Nephron (organoid): Measurements from ENCODE around the gene BRSK2.
"Not testable (repeated sequence)": the region's sequence is repeated elsewhere in the genome, so short reads cannot be mapped to it uniquely, and the experiment has no call there.

Experiments used
- H3K27ac Mint-ChIP-seq, 3 experiments: 2 replicates each; pipeline ENCODE4 v1.8.0; 2020; ENCODE audit warnings: mixed read lengths in 3 of 3, mild to moderate bottlenecking in 2 of 3, moderate library complexity in 1 of 3
- H3K27me3 Mint-ChIP-seq: 2 replicates; pipeline ENCODE4 v1.8.0; 2021; ENCODE audit warnings: low read depth, mild to moderate bottlenecking, moderate library complexity, mixed read lengths
- H3K36me3 Mint-ChIP-seq: 2 replicates; pipeline ENCODE4 v1.8.0; 2020; ENCODE audit warnings: low read depth, mixed read lengths
- H3K4me1 Mint-ChIP-seq: 2 replicates; pipeline ENCODE4 v1.8.0; 2020; ENCODE audit warnings: mixed read lengths
- H3K4me3 Mint-ChIP-seq, 3 experiments: 2 replicates each; pipeline ENCODE4 v1.8.0; 2020; ENCODE audit warnings: mild to moderate bottlenecking in 3 of 3, mixed read lengths in 3 of 3, moderate library complexity in 2 of 3
- H3K9me3 Mint-ChIP-seq: 2 replicates; pipeline ENCODE4 v1.8.0; 2020; ENCODE audit warnings: mixed read lengths
- TF ChIP-seq, protein P1 (sequence below), 3 experiments: fragments of 200-600 bp; sonication (generic); IDR thresholded peaks; one replicate each; pipeline ENCODE4 v1.5.0; 2021; ENCODE audit warnings: antibody characterized with exemption in 3 of 3; ENCODE audit not compliant: unreplicated experiment in 3 of 3

Gene BRSK2

DNA sequence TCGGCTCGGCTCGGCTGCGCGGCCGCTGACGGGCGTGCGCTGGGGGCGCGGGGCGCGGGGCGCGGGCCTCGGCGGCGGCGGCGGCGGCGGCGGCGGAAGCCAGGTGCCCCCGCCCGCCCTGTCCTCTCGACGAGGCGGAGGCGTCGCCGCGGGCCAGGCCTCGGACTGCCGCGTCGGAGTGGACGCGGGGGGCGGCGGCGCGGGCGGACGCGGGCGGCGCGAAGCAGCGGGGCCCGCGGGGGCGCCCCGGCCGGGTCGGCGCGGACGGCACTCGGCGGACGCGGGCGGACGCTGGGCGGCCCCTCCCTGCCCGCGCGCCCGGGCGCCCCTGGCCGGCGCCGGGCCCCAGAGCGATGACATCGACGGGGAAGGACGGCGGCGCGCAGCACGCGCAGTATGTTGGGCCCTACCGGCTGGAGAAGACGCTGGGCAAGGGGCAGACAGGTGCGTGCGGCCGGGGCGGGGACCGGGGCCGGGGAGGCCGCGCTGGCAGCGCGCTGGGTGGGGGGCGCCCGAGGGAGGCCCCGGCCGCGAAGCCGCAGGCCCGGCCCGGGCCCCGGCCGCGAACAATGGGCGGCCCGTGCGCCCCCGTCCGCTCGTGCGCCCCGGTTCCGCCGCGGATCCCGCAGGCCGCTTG, at the start of gene BRSK2:
TSS of gene BRSK2 (plus strand) at position 3 of the 637 bp plus-strand sequence. CDS start at position 354, 351 bp downstream.
- TF ChIP-seq, protein P1, sequence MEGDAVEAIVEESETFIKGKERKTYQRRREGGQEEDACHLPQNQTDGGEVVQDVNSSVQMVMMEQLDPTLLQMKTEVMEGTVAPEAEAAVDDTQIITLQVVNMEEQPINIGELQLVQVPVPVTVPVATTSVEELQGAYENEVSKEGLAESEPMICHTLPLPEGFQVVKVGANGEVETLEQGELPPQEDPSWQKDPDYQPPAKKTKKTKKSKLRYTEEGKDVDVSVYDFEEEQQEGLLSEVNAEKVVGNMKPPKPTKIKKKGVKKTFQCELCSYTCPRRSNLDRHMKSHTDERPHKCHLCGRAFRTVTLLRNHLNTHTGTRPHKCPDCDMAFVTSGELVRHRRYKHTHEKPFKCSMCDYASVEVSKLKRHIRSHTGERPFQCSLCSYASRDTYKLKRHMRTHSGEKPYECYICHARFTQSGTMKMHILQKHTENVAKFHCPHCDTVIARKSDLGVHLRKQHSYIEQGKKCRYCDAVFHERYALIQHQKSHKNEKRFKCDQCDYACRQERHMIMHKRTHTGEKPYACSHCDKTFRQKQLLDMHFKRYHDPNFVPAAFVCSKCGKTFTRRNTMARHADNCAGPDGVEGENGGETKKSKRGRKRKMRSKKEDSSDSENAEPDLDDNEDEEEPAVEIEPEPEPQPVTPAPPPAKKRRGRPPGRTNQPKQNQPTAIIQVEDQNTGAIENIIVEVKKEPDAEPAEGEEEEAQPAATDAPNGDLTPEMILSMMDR (IDR thresholded peaks at IDR 0.05; ENCODE audit: unreplicated experiment in 3 of 3) = no peak

DNA sequence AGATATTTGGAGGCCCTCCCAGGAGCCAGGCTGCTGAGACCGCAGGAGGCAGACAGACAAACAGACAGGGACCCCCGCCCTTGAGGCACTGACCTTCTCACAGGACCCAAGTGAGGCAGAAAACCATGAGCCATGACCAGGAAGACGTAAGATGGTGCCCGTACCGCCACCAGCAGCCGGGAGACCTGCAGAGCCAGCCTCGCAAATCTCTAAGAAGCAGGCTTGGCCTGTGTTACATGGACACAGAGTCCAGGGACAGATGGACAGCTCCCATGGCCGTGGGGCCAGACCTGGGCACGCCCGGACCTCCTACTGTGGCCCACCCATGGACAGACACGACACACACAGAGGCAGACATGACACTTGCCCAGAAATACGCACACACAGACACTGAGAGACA, 49.6 kb upstream of the BRSK2 start:
- Mint-ChIP-seq H3K4me1 (peaks cover 14% of the 10 kb centered on the region), H3K9me3 (peaks cover 8% of the 10 kb centered on the region), H3K4me3 (no peak overlapping the region), H3K27ac (no peak overlapping the region), H3K27me3 (peaks cover 17% of the 10 kb centered on the region), H3K36me3 (no peaks in the 10 kb centered on the region)
- TF ChIP-seq, protein P1 (IDR thresholded peaks at IDR 0.05; ENCODE audit: unreplicated experiment in 3 of 3) = no peak

More for the DNA sequence above, at the start of gene BRSK2:
- Mint-ChIP-seq H3K9me3 (no peaks in the 10 kb centered on the region), H3K4me3 (peak within 1 kb of the TSS; percentile 75 to 78 (median 76)), H3K4me1 (no peaks in the 10 kb centered on the region), H3K27me3 (peaks cover 45% of the 10 kb centered on the region), H3K27ac (no peak within 1 kb of the TSS), H3K36me3 (no peaks in the 10 kb centered on the region)

DNA sequence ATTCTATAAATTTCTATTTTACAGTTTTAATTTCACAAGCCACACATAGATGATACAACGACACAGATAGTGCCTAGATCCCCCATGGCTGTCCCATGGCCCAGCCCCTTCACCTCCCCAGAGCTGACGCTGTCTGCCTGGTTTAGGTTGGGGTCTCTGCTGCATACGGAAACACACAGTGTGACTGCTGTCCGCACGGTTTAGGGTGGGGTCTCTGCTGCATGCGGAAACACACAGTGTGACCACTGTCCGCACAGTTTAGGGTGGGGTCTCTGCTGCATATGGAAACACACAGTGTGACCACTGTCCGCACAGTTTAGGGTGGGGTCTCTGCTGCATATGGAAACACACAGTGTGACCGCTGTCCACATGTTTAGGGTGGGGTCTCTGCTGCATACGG, 48.5 kb upstream of the BRSK2 start:
- H3K4me1 Mint-ChIP-seq, H3K9me3 Mint-ChIP-seq, H3K4me3 Mint-ChIP-seq, H3K27me3 Mint-ChIP-seq, H3K36me3 Mint-ChIP-seq, H3K27ac Mint-ChIP-seq: not testable (repeated sequence)

DNA sequence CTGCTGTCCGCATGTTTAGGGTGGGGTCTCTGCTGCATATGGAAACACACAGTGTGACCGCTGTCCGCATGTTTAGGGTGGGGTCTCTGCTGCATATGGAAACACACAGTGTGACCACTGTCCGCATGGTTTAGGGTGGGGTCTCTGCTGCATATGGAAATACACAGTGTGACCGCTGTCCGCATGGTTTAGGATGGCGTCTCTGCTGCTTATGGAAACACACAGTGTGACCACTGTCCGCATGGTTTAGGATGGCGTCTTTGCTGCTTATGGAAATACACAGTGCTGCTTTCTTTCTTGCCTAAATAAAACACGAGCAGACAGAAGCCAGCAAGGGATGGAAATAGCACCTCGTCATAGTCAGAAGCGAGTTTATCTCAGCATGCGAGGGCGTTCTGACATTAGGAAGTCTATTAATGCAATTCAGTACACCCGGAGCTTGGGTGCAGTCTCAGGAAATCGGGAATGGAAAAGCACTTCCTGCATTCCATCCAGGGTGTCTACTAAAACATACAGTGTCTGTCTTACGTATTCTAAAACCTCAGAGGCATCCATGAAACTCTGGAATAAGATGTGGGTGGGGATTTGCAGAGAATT, 47.7 kb upstream of the BRSK2 start:
- peaks cover 5% of the 10 kb centered on the region for H3K9me3 Mint-ChIP-seq
- H3K27ac Mint-ChIP-seq = no peak overlapping the region
- peaks cover 6% of the 10 kb centered on the region for H3K4me1 Mint-ChIP-seq
- peaks cover 10% of the 10 kb centered on the region for H3K27me3 Mint-ChIP-seq
- H3K4me3 Mint-ChIP-seq = no peak overlapping the region
- H3K36me3 Mint-ChIP-seq = no peaks in the 10 kb centered on the region
- TF ChIP-seq, protein P1 (IDR thresholded peaks at IDR 0.05; ENCODE audit: unreplicated experiment in 3 of 3) = no peak

DNA sequence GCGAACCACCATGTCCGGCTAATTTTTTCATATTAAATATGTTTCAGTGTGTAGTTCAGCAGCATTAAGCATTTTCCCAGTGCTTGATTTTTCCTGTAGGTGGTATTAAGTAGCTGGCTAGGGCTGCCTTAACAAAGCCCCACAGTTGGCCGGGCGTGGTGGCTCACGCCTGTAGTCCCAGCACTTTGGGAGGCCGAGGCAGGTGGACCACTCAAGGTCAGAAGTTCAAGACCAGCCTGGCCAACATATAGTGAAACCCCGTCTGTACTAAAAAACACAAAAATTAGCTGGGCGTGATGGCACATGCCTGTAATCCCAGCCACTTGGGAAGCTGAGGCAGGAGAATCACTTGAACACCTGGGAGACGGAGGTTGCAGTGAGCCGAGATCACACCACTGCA, 46.8 kb upstream of the BRSK2 start:
- Mint-ChIP-seq H3K36me3 (no peaks in the 10 kb centered on the region), H3K4me1 (peaks cover 2% of the 10 kb centered on the region), H3K27me3 (peaks cover 14% of the 10 kb centered on the region), H3K4me3 (no peak overlapping the region), H3K27ac (no peak overlapping the region), H3K9me3 (peaks cover 3% of the 10 kb centered on the region)
- TF ChIP-seq, protein P1 (IDR thresholded peaks at IDR 0.05; ENCODE audit: unreplicated experiment in 3 of 3) = no peak

DNA sequence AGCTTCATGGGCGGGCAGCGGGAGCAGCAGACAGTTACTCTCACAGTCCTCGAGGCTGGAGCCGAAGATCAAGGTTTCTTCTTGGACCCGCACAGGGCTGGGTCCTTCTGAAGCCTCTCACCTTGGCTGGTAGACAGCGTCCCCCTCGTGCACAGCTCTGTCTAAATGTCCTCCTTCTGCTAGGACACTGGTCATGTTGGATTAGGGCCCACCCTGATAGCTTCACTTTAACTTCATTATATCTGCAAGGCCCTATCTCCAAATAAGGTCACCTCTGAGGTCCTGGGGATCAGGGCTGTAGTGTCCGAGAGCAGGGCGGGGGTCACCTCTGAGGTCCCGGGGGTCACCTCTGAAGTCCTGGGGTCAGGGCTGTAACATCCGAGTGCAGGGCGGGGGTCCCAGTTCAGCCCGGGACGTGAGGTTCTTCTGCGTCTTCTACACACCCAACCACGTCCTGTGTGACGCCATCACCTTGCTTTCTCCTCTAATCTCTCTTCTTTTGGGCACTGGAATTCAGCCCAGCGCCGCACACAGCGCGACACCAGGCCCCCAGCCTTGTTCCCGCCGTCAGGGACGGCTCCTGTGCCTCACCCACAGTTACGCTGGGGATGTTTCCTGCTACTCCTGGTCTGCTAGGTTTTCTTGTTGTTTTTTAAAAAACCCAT, 46.2 kb upstream of the BRSK2 start:
- no peak overlapping the region for H3K27ac Mint-ChIP-seq
- peaks cover 16% of the 10 kb centered on the region for H3K27me3 Mint-ChIP-seq

More for the DNA sequence above, 46.2 kb upstream of the BRSK2 start:
- TF ChIP-seq, protein P1 (IDR thresholded peaks at IDR 0.05; ENCODE audit: unreplicated experiment in 3 of 3) = no peak
- Mint-ChIP-seq H3K4me3 (no peak overlapping the region), H3K9me3 (peaks cover under 1% of the 10 kb centered on the region), H3K36me3 (no peaks in the 10 kb centered on the region), H3K4me1 (no peaks in the 10 kb centered on the region)
